HEK293T (cell line): ENCODE data around the gene MAD1L1.

ENCODE experiments used
- BHLHE40 ChIP-seq: fragments of 450-650 bp; IDR thresholded peaks from 2 replicates; pipeline ENCODE4 v1.6.1; 2016; ENCODE audit warnings: mild to moderate bottlenecking, moderate library complexity, borderline replicate concordance
- FOXM1 ChIP-seq: fragments of 450-650 bp; IDR thresholded peaks from 2 replicates; pipeline ENCODE4 v1.6.1; 2017; ENCODE audit warnings: mild to moderate bottlenecking, borderline replicate concordance
- HDGF ChIP-seq: fragments of 450-650 bp; IDR thresholded peaks from 2 replicates; pipeline ENCODE4 v1.6.1; 2017; ENCODE audit warnings: antibody characterized with exemption, borderline replicate concordance

- TF ChIP-seq FOXM1 (no peak), BHLHE40 (no peak), HDGF (no peak)
Observed at GRCh38 chr7:2274666-2275065, 41.9 kb upstream of the MAD1L1 start.
